HCT116 (cell line): ENCODE measurements around the gene GASK1A. TPM values are rescaled to one million over a fixed set of nuclear protein-coding genes. Genes with fewer than 3 reads are reported as not detected.

Experiments
- ATAC-seq: fragments of 200-7000 bp; cut with Tn5 transposase; 2 replicates; pipeline ENCODE4 v1.9.1; 2020; ENCODE audit warnings: mild to moderate bottlenecking, moderate library complexity
- BruUV-seq: library from RNA; stranded (reverse); fragments of 400-500 nt; replicated peaks from 2 replicates; lab custom pipeline; 2021; lab: Mats Ljungman, UMichigan
- CTCF ChIA-PET: fragments of 300-600 bp; sonication (Branson Sonifier 250); formaldehyde crosslinking; loops from one replicate; lab custom pipeline; 2021; ENCODE audit warnings: antibody characterized with exemption; lab: Charles Lee
- POLR2A ChIA-PET: fragments of 300-600, 350-600 bp; sonication (Branson Sonifier 250); formaldehyde crosslinking; loops from one replicate; lab custom pipeline; 2021; ENCODE audit warnings: antibody characterized with exemption; lab: Charles Lee
- RAD21 ChIA-PET, 2 experiments: fragments of 300-600 bp; sonication (Branson Sonifier 250); formaldehyde crosslinking; loops; one replicate each; lab custom pipeline; 2023; ENCODE audit warnings: low total read pairs in 2 of 2; ENCODE audit not compliant: uncharacterized antibody in 2 of 2, unreplicated experiment in 2 of 2, low non-redundant PET in 1 of 2; lab: Charles Lee
- DNase-seq: peaks from one replicate; pipeline ENCODE4 v3.0.0-alpha.2; 2010; ENCODE audit warnings: low read depth, low spot score
- H2AFZ ChIP-seq: fragments of 200-600 bp; shearing (Covaris generic), sonication (generic); 2 replicates; pipeline ENCODE4 v1.6.1; 2017; ENCODE audit warnings: low read depth, mixed run types, mixed read lengths, antibody characterized with exemption, low read length; ENCODE audit not compliant: poor library complexity, severe bottlenecking
- H3K27ac ChIP-seq: 2 replicates; pipeline ENCODE4 v1.5.1; 2012; ENCODE audit warnings: low read depth, low read length
- H3K27me3 ChIP-seq: fragments of 200-600 bp; sonication (generic); 2 replicates; pipeline ENCODE4 v1.6.1; 2016; ENCODE audit warnings: mixed run types, low read length, mixed read lengths; ENCODE audit not compliant: insufficient read depth
- H3K36me3 ChIP-seq, 2 experiments: fragments of 200-500 bp in 1 of 2; fragments of 200-600 bp in 1 of 2; sonication (Bioruptor generic) in 1 of 2; sonication (generic) in 1 of 2; 2 replicates each; pipeline versions ENCODE4 v1.5.1 to v1.6.1; 2014 to 2016; ENCODE audit warnings: low read length in 2 of 2, inconsistent platforms in 1 of 2, mixed read lengths in 1 of 2, mixed run types in 1 of 2; ENCODE audit not compliant: insufficient read depth in 2 of 2, control insufficient read depth in 1 of 2
- H3K4me1 ChIP-seq, 2 experiments: fragments of 200-600 bp in 1 of 2; sonication (generic) in 1 of 2; 2 replicates each; pipeline versions ENCODE4 v1.5.1 to v1.6.1; 2012 to 2017; ENCODE audit warnings: low read length in 2 of 2, inconsistent platforms in 1 of 2, mild to moderate bottlenecking in 1 of 2, mixed read lengths in 1 of 2, mixed run types in 1 of 2, moderate library complexity in 1 of 2; ENCODE audit not compliant: insufficient read depth in 2 of 2, control insufficient read depth in 1 of 2
- H3K4me2 ChIP-seq: fragments of 200-600 bp; sonication (generic); 2 replicates; pipeline ENCODE4 v1.6.1; 2017; ENCODE audit warnings: mixed run types, low read length, mixed read lengths
- H3K4me3 ChIP-seq, 2 experiments: fragments of 200-600 bp in 1 of 2; sonication (generic) in 1 of 2; replicated peaks in 1 of 2; 2 replicates each; pipeline ENCODE4 v1.5.1; 2011 to 2016; ENCODE audit warnings: low read length in 2 of 2, control low read depth in 1 of 2, low read depth in 1 of 2, mild to moderate bottlenecking in 1 of 2, mixed read lengths in 1 of 2, mixed run types in 1 of 2
- H3K79me2 ChIP-seq: fragments of 200-600 bp; sonication (generic); 2 replicates; pipeline ENCODE4 v1.6.1; 2017; ENCODE audit warnings: mild to moderate bottlenecking, mixed run types, low read length, moderate library complexity, mixed read lengths; ENCODE audit not compliant: insufficient read depth
- H3K9ac ChIP-seq: fragments of 200-600 bp; sonication (generic); 2 replicates; pipeline ENCODE4 v1.6.1; 2016; ENCODE audit warnings: low read length, mixed read lengths
- H3K9me2 ChIP-seq: fragments of 200-600 bp; sonication (generic), shearing (Covaris generic); 2 replicates; pipeline ENCODE4 v1.6.1; 2017; ENCODE audit warnings: mixed run types, mild to moderate bottlenecking, moderate library complexity; ENCODE audit not compliant: insufficient read depth
- H3K9me3 ChIP-seq, 2 experiments: fragments of 200-500 bp in 1 of 2; fragments of 200-600 bp in 1 of 2; sonication (Bioruptor generic) in 1 of 2; sonication (generic) in 1 of 2; 2 replicates each; pipeline ENCODE4 v1.6.1; 2014 to 2017; ENCODE audit warnings: low read length in 2 of 2, mixed read lengths in 2 of 2, inconsistent platforms in 1 of 2, low read depth in 1 of 2, mild to moderate bottlenecking in 1 of 2, mixed run types in 1 of 2, moderate library complexity in 1 of 2; ENCODE audit not compliant: control insufficient read depth in 1 of 2, insufficient read depth in 1 of 2
- H4K20me1 ChIP-seq: fragments of 200-600 bp; sonication (generic), shearing (Covaris generic); 2 replicates; pipeline ENCODE4 v1.6.1; 2017; ENCODE audit warnings: mixed run types, mild to moderate bottlenecking, moderate library complexity; ENCODE audit not compliant: insufficient read depth
- CBX3 ChIP-seq: IDR thresholded peaks from 2 replicates; pipeline ENCODE4 v1.6.1; 2012; ENCODE audit warnings: low read depth
- CEBPB ChIP-seq: IDR thresholded peaks from 2 replicates; pipeline ENCODE4 v1.6.1; 2012; ENCODE audit warnings: low read depth
- EGR1 ChIP-seq: IDR thresholded peaks from 2 replicates; pipeline ENCODE4 v1.6.1; 2012; ENCODE audit warnings: low read depth
- ELF1 ChIP-seq: IDR thresholded peaks from 2 replicates; pipeline ENCODE4 v1.6.1; 2012; ENCODE audit warnings: low read depth, borderline replicate concordance
- EZH2 ChIP-seq: fragments of 200-600 bp; sonication (generic); IDR thresholded peaks from 2 replicates; pipeline ENCODE4 v1.6.1; 2017; ENCODE audit warnings: antibody characterized with exemption, mixed run types
- JUND ChIP-seq: IDR thresholded peaks from 2 replicates; pipeline ENCODE4 v1.6.1; 2012
- intact Hi-C: fragments of 100-400 bp; cut with micrococcal nuclease; formaldehyde crosslinking; loops from 2 replicates; pipeline ENCODE4 v1.10.0; 2022
- total RNA-seq: library from RNA; stranded (reverse); gene quantifications from one replicate; pipeline ENCODE4 v1.2.1, GENCODE V29; 2021; ENCODE audit not compliant: unreplicated experiment
- TF ChIP-seq, protein P1 (sequence below): IDR thresholded peaks from 2 replicates; pipeline ENCODE4 v1.6.1; 2011; ENCODE audit warnings: mild to moderate bottlenecking, low read length, moderate library complexity; ENCODE audit not compliant: insufficient replicate concordance; ENCODE audit errors: extremely low read depth

Gene GASK1A
- total RNA-seq, 1 experiment from 2014 or later: 1.0 TPM

DNA sequence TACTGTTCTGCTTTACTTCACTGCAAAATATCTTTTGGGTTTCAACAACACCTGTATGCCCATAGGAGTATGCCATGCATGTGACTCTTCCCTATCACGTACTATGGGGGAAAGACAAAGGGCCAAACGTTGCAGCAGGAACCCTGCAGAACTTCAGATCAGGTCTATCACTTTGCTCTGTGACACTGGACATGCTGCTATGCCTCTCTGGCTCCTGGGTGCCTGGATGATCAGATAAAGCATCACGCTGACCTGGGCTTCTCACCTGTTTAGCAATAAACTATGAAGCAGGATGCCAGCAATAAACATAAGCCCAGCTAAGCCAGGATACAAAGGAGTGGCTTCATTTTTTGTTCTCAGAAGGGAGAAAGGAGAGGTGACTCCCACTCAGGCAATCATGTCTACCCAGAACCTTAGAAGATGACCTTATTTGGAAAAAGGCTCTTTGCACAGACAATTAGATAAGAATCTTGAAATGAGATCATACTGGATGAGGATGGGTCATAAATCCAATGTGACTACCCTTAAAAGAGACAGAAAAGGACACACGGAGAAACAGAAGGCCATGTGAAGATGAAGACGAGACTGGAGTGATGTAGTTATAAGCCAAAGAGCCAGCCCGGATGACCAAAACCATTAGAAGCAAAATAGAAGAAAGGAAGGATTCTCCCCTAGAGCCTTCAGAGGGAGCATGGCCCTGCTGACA, 107.5 kb downstream of the GASK1A start:
- DNase-seq: no peak
- Histone ChIP-seq H4K20me1 (no peaks in the 10 kb centered on the region), H3K4me3 (no peak overlapping the region), H3K9me3 (no peaks in the 10 kb centered on the region), H3K9ac (no peak overlapping the region), H3K9me2 (no peaks in the 10 kb centered on the region), H3K4me1 (no peaks in the 10 kb centered on the region), H2AFZ (no peak overlapping the region), H3K4me2 (no peak overlapping the region), H3K27me3 (no peaks in the 10 kb centered on the region), H3K27ac (no peak overlapping the region), H3K36me3 (no peaks in the 10 kb centered on the region), H3K79me2 (peaks cover 22% of the 10 kb centered on the region; the same call in 1 of the 2 replicates)
- intact Hi-C loops: no loop called here
- ChIA-PET POLR2A (no interaction called here), RAD21 (no interaction called here), CTCF (interaction anchor here (1.7 to 4.8 kb wide), 2 partner anchors 15 to 125 kb away, joined by 6 to 27 read pairs; no protein-coding TSS in a partner anchor)
- no peak for ATAC-seq
- BruUV-seq: no TSS peak
- no peak for TF ChIP-seq EZH2
- TF ChIP-seq EGR1: no peak
- TF ChIP-seq, protein P1, sequence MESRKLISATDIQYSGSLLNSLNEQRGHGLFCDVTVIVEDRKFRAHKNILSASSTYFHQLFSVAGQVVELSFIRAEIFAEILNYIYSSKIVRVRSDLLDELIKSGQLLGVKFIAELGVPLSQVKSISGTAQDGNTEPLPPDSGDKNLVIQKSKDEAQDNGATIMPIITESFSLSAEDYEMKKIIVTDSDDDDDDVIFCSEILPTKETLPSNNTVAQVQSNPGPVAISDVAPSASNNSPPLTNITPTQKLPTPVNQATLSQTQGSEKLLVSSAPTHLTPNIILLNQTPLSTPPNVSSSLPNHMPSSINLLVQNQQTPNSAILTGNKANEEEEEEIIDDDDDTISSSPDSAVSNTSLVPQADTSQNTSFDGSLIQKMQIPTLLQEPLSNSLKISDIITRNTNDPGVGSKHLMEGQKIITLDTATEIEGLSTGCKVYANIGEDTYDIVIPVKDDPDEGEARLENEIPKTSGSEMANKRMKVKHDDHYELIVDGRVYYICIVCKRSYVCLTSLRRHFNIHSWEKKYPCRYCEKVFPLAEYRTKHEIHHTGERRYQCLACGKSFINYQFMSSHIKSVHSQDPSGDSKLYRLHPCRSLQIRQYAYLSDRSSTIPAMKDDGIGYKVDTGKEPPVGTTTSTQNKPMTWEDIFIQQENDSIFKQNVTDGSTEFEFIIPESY: no peak
- no peak for TF ChIP-seq JUND
- no peak for TF ChIP-seq ELF1
- no peak for TF ChIP-seq CEBPB
- no peak for TF ChIP-seq CBX3
